Activated naive CD8-positive, alpha-beta T cell treated with anti-CD3 and anti-CD28 coated beads, Interleukin-2, amount 10 ng/mL, durations not matched to agents 7 days and 5 days (primary cell): ENCODE measurements around the gene PDGFD. TPM values are rescaled to one million over a fixed set of nuclear protein-coding genes. Genes with fewer than 3 reads are reported as not detected.
A peak's percentile ranks its signal among the peaks of the same experiment; 100 is the strongest.

Experiments
- ATAC-seq: fragments of 150-1000 bp; cut with Tn5 transposase; one replicate; pipeline ENCODE4 v1.10.0; 2021; ENCODE audit warnings: low read depth, moderate library complexity
- POLR2A ChIA-PET: fragments of 350-600 bp; sonication (Branson Sonifier 250); formaldehyde crosslinking; loops from one replicate; lab custom pipeline; 2021; ENCODE audit warnings: antibody characterized with exemption; lab: Charles Lee
- DNase-seq: peaks from one replicate; pipeline ENCODE4 v3.0.0; 2021
- H3K27ac Mint-ChIP-seq: one replicate; pipeline ENCODE4 v1.8.0; 2022; ENCODE audit warnings: mild to moderate bottlenecking, mixed read lengths
- H3K27me3 Mint-ChIP-seq: one replicate; pipeline ENCODE4 v1.8.0; 2022; ENCODE audit warnings: mild to moderate bottlenecking, moderate library complexity, mixed read lengths
- H3K36me3 Mint-ChIP-seq: one replicate; pipeline ENCODE4 v1.8.0; 2021; ENCODE audit warnings: mild to moderate bottlenecking, mixed read lengths
- H3K4me1 Mint-ChIP-seq: one replicate; pipeline ENCODE4 v1.8.0; 2021; ENCODE audit warnings: mixed read lengths
- H3K4me3 Mint-ChIP-seq: one replicate; pipeline ENCODE4 v1.8.0; 2022; ENCODE audit warnings: mild to moderate bottlenecking, moderate library complexity, mixed read lengths
- H3K9me3 Mint-ChIP-seq: one replicate; pipeline ENCODE4 v1.8.0; 2021; ENCODE audit warnings: mixed read lengths
- total RNA-seq, 2 experiments: library from RNA; stranded (reverse); gene quantifications; one replicate each; pipeline ENCODE4 v1.2.3, GENCODE V29; 2021

PDGFD gene
- total RNA-seq, 2 experiments from 2014 or later, result 0.39 to 1.3 TPM

GRCh38 chr11:103890654-103891053 lies 273.3 kb downstream of the PDGFD start:
- no peaks in the 10 kb centered on the region for H3K36me3 Mint-ChIP-seq
- H3K9me3 Mint-ChIP-seq, result no peaks in the 10 kb centered on the region
- no peaks in the 10 kb centered on the region for H3K4me1 Mint-ChIP-seq
- peaks cover 2% of the 10 kb centered on the region for H3K27me3 Mint-ChIP-seq
- DNase-seq (no peak), ATAC-seq (no peak)
- no peak overlapping the region for H3K4me3 Mint-ChIP-seq
- H3K27ac Mint-ChIP-seq, result no peak overlapping the region
- POLR2A ChIA-PET, result no interaction called here

- POLR2A ChIA-PET, result no interaction called here
- no peak overlapping the region for H3K4me3 Mint-ChIP-seq
- DNase-seq, result no peak
- H3K27me3 Mint-ChIP-seq, result peaks cover 2% of the 10 kb centered on the region
- no peaks in the 10 kb centered on the region for H3K4me1 Mint-ChIP-seq
- no peaks in the 10 kb centered on the region for H3K9me3 Mint-ChIP-seq
- ATAC-seq, result no peak
- no peak overlapping the region for H3K27ac Mint-ChIP-seq
- no peaks in the 10 kb centered on the region for H3K36me3 Mint-ChIP-seq
Measured at GRCh38 chr11:103889679-103890078, 274.3 kb downstream of the PDGFD start.

GRCh38 chr11:103888541-103888951 lies 275.4 kb downstream of the PDGFD start:
- H3K4me3 Mint-ChIP-seq, result no peak overlapping the region
- ATAC-seq, result no peak
- no peaks in the 10 kb centered on the region for H3K36me3 Mint-ChIP-seq
- peaks cover 2% of the 10 kb centered on the region for H3K27me3 Mint-ChIP-seq
- POLR2A ChIA-PET, result no interaction called here
- H3K4me1 Mint-ChIP-seq, result no peaks in the 10 kb centered on the region
- no peak overlapping the region for H3K27ac Mint-ChIP-seq
- H3K9me3 Mint-ChIP-seq, result no peaks in the 10 kb centered on the region
- DNase-seq, result no peak

GRCh38 chr11:103887001-103887658 lies 276.8 kb downstream of the PDGFD start:
- peaks cover 2% of the 10 kb centered on the region for H3K27me3 Mint-ChIP-seq
- H3K4me3 Mint-ChIP-seq, result no peak overlapping the region
- POLR2A ChIA-PET, result no interaction called here
- ATAC-seq (no peak), DNase-seq (no peak)
- H3K9me3 Mint-ChIP-seq, result no peaks in the 10 kb centered on the region
- H3K36me3 Mint-ChIP-seq, result no peaks in the 10 kb centered on the region
- H3K27ac Mint-ChIP-seq, result no peak overlapping the region
- H3K4me1 Mint-ChIP-seq, result no peaks in the 10 kb centered on the region

- H3K27me3 Mint-ChIP-seq, result peaks cover 2% of the 10 kb centered on the region
- no peaks in the 10 kb centered on the region for H3K4me1 Mint-ChIP-seq
- POLR2A ChIA-PET, result no interaction called here
- ATAC-seq (no peak), DNase-seq (no peak)
- H3K9me3 Mint-ChIP-seq, result peaks cover 1% of the 10 kb centered on the region
- H3K4me3 Mint-ChIP-seq, result no peak overlapping the region
- H3K36me3 Mint-ChIP-seq, result no peaks in the 10 kb centered on the region
- no peak overlapping the region for H3K27ac Mint-ChIP-seq
Measured at GRCh38 chr11:103883856-103884255, 280.1 kb downstream of the PDGFD start.

GRCh38 chr11:103883291-103883690 lies 280.7 kb downstream of the PDGFD start:
- POLR2A ChIA-PET, result no interaction called here
- Mint-ChIP-seq H3K9me3 (peaks cover 1% of the 10 kb centered on the region), H3K27ac (no peak overlapping the region), H3K4me3 (no peak overlapping the region), H3K27me3 (peaks cover 2% of the 10 kb centered on the region), H3K4me1 (no peaks in the 10 kb centered on the region), H3K36me3 (no peaks in the 10 kb centered on the region)
- ATAC-seq (no peak), DNase-seq (no peak)

GRCh38 chr11:103881584-103881983 lies 282.4 kb downstream of the PDGFD start:
- Mint-ChIP-seq H3K4me1 (no peaks in the 10 kb centered on the region), H3K4me3 (no peak overlapping the region), H3K27me3 (peaks cover 2% of the 10 kb centered on the region), H3K9me3 (peaks cover 4% of the 10 kb centered on the region), H3K36me3 (no peaks in the 10 kb centered on the region), H3K27ac (no peak overlapping the region)
- POLR2A ChIA-PET, result no interaction called here
- DNase-seq (no peak), ATAC-seq (no peak)

GRCh38 chr11:103880968-103881367 lies 283.0 kb downstream of the PDGFD start:
- no peaks in the 10 kb centered on the region for H3K36me3 Mint-ChIP-seq
- no peak for ATAC-seq
- H3K4me3 Mint-ChIP-seq, result no peak overlapping the region
- no peak overlapping the region for H3K27ac Mint-ChIP-seq
- peaks cover 4% of the 10 kb centered on the region for H3K9me3 Mint-ChIP-seq
- H3K27me3 Mint-ChIP-seq, result peaks cover 1% of the 10 kb centered on the region
- POLR2A ChIA-PET, result no interaction called here
- no peak for DNase-seq
- no peaks in the 10 kb centered on the region for H3K4me1 Mint-ChIP-seq

GRCh38 chr11:103878646-103879045 lies 285.3 kb downstream of the PDGFD start:
- POLR2A ChIA-PET, result no interaction called here
- DNase-seq, result no peak
- peaks cover 1% of the 10 kb centered on the region for H3K36me3 Mint-ChIP-seq
- peaks cover 4% of the 10 kb centered on the region for H3K9me3 Mint-ChIP-seq
- no peak overlapping the region for H3K4me3 Mint-ChIP-seq
- H3K27me3 Mint-ChIP-seq, result no peaks in the 10 kb centered on the region
- no peak overlapping the region for H3K27ac Mint-ChIP-seq
- H3K4me1 Mint-ChIP-seq, result peaks cover 2% of the 10 kb centered on the region
- no peak for ATAC-seq

GRCh38 chr11:103877221-103877620 lies 286.7 kb downstream of the PDGFD start:
- Mint-ChIP-seq H3K4me3 (no peak overlapping the region), H3K9me3 (peaks cover 4% of the 10 kb centered on the region), H3K27ac (no peak overlapping the region), H3K36me3 (peaks cover 1% of the 10 kb centered on the region), H3K4me1 (peaks cover 2% of the 10 kb centered on the region), H3K27me3 (no peaks in the 10 kb centered on the region)
- POLR2A ChIA-PET, result no interaction called here
- DNase-seq, result no peak
- ATAC-seq, result no peak

- H3K4me1 Mint-ChIP-seq, result peaks cover 2% of the 10 kb centered on the region
- no peaks in the 10 kb centered on the region for H3K27me3 Mint-ChIP-seq
- peaks cover 1% of the 10 kb centered on the region for H3K36me3 Mint-ChIP-seq
- no peak overlapping the region for H3K4me3 Mint-ChIP-seq
- POLR2A ChIA-PET, result no interaction called here
- peaks cover 3% of the 10 kb centered on the region for H3K9me3 Mint-ChIP-seq
- no peak overlapping the region for H3K27ac Mint-ChIP-seq
- DNase-seq (no peak), ATAC-seq (peak; percentile 33)
Measured at GRCh38 chr11:103875855-103876510, 288.0 kb downstream of the PDGFD start.

GRCh38 chr11:103872748-103873147 lies 291.2 kb downstream of the PDGFD start:
- Mint-ChIP-seq H3K27me3 (no peaks in the 10 kb centered on the region), H3K36me3 (peaks cover 1% of the 10 kb centered on the region), H3K4me3 (no peak overlapping the region), H3K27ac (no peak overlapping the region), H3K4me1 (peaks cover 2% of the 10 kb centered on the region), H3K9me3 (peaks cover 3% of the 10 kb centered on the region)
- DNase-seq, result no peak
- no peak for ATAC-seq
- POLR2A ChIA-PET, result no interaction called here

GRCh38 chr11:103871923-103872551 lies 291.9 kb downstream of the PDGFD start:
- DNase-seq (no peak), ATAC-seq (no peak)
- Mint-ChIP-seq H3K36me3 (peaks cover 1% of the 10 kb centered on the region), H3K9me3 (no peaks in the 10 kb centered on the region), H3K27ac (no peak overlapping the region), H3K4me3 (no peak overlapping the region), H3K4me1 (peaks cover 2% of the 10 kb centered on the region), H3K27me3 (no peaks in the 10 kb centered on the region)
- POLR2A ChIA-PET, result no interaction called here

- no peaks in the 10 kb centered on the region for H3K9me3 Mint-ChIP-seq
- no peaks in the 10 kb centered on the region for H3K27me3 Mint-ChIP-seq
- peaks cover 1% of the 10 kb centered on the region for H3K36me3 Mint-ChIP-seq
- no peak for ATAC-seq
- H3K4me3 Mint-ChIP-seq, result no peak overlapping the region
- H3K27ac Mint-ChIP-seq, result no peak overlapping the region
- H3K4me1 Mint-ChIP-seq, result peaks cover 2% of the 10 kb centered on the region
- DNase-seq, result no peak
- POLR2A ChIA-PET, result no interaction called here
Measured at GRCh38 chr11:103870821-103871309, 293.1 kb downstream of the PDGFD start.
